ENCODE measurements around the gene ZNF81. TPM values are rescaled to one million over a fixed set of nuclear protein-coding genes. Genes with fewer than 3 reads are reported as not detected.

The ZNF81 gene
- total RNA-seq, 1 donor from 2014 or later, result 15.4 TPM

Other genes starting within 250 kb of the ZNF81 start
- 3.7 and 4.2 TPM in 2 replicates for gene SYN1, start 217.0 kb upstream of the ZNF81 start, total RNA-seq (ENCODE audit: low replicate concordance)
- gene CFP, start 207.0 kb upstream of the ZNF81 start, total RNA-seq (ENCODE audit: low replicate concordance), result 0.50 and 0.51 TPM in 2 replicates
- gene ELK1, start 186.3 kb upstream of the ZNF81 start, total RNA-seq (ENCODE audit: low replicate concordance), result 23.8 and 30.7 TPM in 2 replicates
- gene UXT, start 177.7 kb upstream of the ZNF81 start, total RNA-seq (ENCODE audit: low replicate concordance), result 87.5 and 96.4 TPM in 2 replicates
- 5.1 and 6.8 TPM in 2 replicates for gene ZNF182, start 167.1 kb downstream of the ZNF81 start, total RNA-seq (ENCODE audit: low replicate concordance)
- not detected in 2 replicates for gene SPACA5, start 170.1 kb downstream of the ZNF81 start, total RNA-seq (ENCODE audit: low replicate concordance)
- gene ZNF630, start 234.7 kb downstream of the ZNF81 start, total RNA-seq (ENCODE audit: low replicate concordance), result 3.6 and 4.4 TPM in 2 replicates